Smooth muscle cell (in vitro differentiated cells): Measurements from ENCODE around the gene TBXAS1. TPM values are rescaled to one million over a fixed set of nuclear protein-coding genes. Genes with fewer than 3 reads are reported as not detected.

Source experiments
- DNase-seq: peaks from one replicate; lab custom pipeline; 2025; ENCODE audit not compliant: unreplicated experiment; lab: John Stamatoyannopoulos, UW
- H2AFZ ChIP-seq: fragments of 200-600 bp; sonication (generic); 2 replicates; pipeline ENCODE4 v1.6.0; 2016; ENCODE audit warnings: antibody characterized with exemption, low read depth, mild to moderate bottlenecking
- H3F3A ChIP-seq: fragments of 200-600 bp; sonication (generic); 2 replicates; pipeline ENCODE4 v1.6.0; 2017; ENCODE audit warnings: antibody characterized with exemption, low read depth
- H3K27ac ChIP-seq: fragments of 200-600 bp; sonication (generic); 2 replicates; pipeline ENCODE4 v1.5.1; 2016; ENCODE audit warnings: low read depth, mild to moderate bottlenecking
- H3K27me3 ChIP-seq: fragments of 200-600 bp; sonication (generic); 2 replicates; pipeline ENCODE4 v1.6.1; 2016; ENCODE audit warnings: low read depth, mild to moderate bottlenecking
- H3K36me3 ChIP-seq: fragments of 200-600 bp; sonication (generic); 2 replicates; pipeline ENCODE4 v1.5.1; 2016; ENCODE audit warnings: low read depth
- H3K4me1 ChIP-seq: fragments of 200-600 bp; sonication (generic); 2 replicates; pipeline ENCODE4 v1.5.1; 2016; ENCODE audit warnings: low read depth
- H3K4me2 ChIP-seq: fragments of 200-600 bp; sonication (generic); 2 replicates; pipeline ENCODE4 v1.6.0; 2016; ENCODE audit warnings: mild to moderate bottlenecking
- H3K4me3 ChIP-seq: fragments of 200-600 bp; sonication (generic); 2 replicates; pipeline ENCODE4 v1.5.1; 2016; ENCODE audit warnings: mild to moderate bottlenecking
- H3K79me2 ChIP-seq: fragments of 200-600 bp; sonication (generic); 2 replicates; pipeline ENCODE4 v1.6.0; 2016; ENCODE audit warnings: low read depth, mild to moderate bottlenecking
- H3K9ac ChIP-seq: fragments of 200-600 bp; sonication (generic); 2 replicates; pipeline ENCODE4 v1.6.0; 2016; ENCODE audit warnings: low read depth
- H3K9me3 ChIP-seq: fragments of 200-600 bp; sonication (generic); replicated peaks from 2 replicates; pipeline ENCODE4 v1.5.1; 2016; ENCODE audit warnings: low read depth
- H4K20me1 ChIP-seq: fragments of 200-600 bp; sonication (generic); 2 replicates; pipeline ENCODE4 v1.6.0; 2016; ENCODE audit warnings: low read depth
- CTCF ChIP-seq: fragments of 200-600 bp; sonication (generic); IDR thresholded peaks from 2 replicates; pipeline ENCODE4 v1.5.1; 2017; ENCODE audit warnings: borderline replicate concordance, mild to moderate bottlenecking, antibody characterized with exemption; ENCODE audit not compliant: insufficient read depth, poor library complexity, severe bottlenecking
- WGBS: methylation state at CpG from one replicate; pipeline ENCODE4 v1.1.7; 2016; ENCODE audit warnings: low lambda C conversion rate; 5-methylcytosine and 5-hydroxymethylcytosine counted together
- polyA plus RNA-seq: library from polyadenylated mRNA; unstranded; fragments of >200 nt; fragmentation: Nextera tagmentation; extraction: Ambion mirVana; gene quantifications from 2 replicates; pipeline ENCODE4 v1.2.1, GENCODE V29; 2016
- total RNA-seq: library from RNA; depleted of rRNA; stranded (reverse); fragments of >200 nt; gene quantifications from 2 replicates; pipeline ENCODE4 v1.2.3, GENCODE V29; 2014

The TBXAS1 gene
- total and polyA plus RNA-seq, 2 experiments from 2014 or later = 0.51 TPM; not detected in 1

GRCh38 chr7:140021603-140022002, 192.5 kb downstream of the TBXAS1 start:
- no peaks in the 10 kb centered on the region for H3K9me3 ChIP-seq
- 99% methylated on average over 8 of the region's 8 CpGs for WGBS
- H3K4me3 ChIP-seq = no peak overlapping the region
- H3K27ac ChIP-seq = no peak overlapping the region
- H4K20me1 ChIP-seq = no peaks in the 10 kb centered on the region
- no peak overlapping the region for H3K9ac ChIP-seq
- H3F3A ChIP-seq = no peaks in the 10 kb centered on the region
- no peaks in the 10 kb centered on the region for H3K27me3 ChIP-seq
- no peak for TF ChIP-seq CTCF
- no peak overlapping the region for H3K4me2 ChIP-seq
- no peaks in the 10 kb centered on the region for H3K36me3 ChIP-seq
- no peaks in the 10 kb centered on the region for H3K79me2 ChIP-seq
- H3K4me1 ChIP-seq = no peaks in the 10 kb centered on the region
- DNase-seq = no peak
- no peak overlapping the region for H2AFZ ChIP-seq

GRCh38 chr7:140022582-140023211, 193.6 kb downstream of the TBXAS1 start:
- Histone ChIP-seq H3K9ac (no peak overlapping the region), H2AFZ (no peak overlapping the region), H4K20me1 (no peaks in the 10 kb centered on the region), H3K9me3 (no peaks in the 10 kb centered on the region), H3K4me1 (no peaks in the 10 kb centered on the region), H3K27me3 (no peaks in the 10 kb centered on the region), H3K4me3 (no peak overlapping the region), H3K79me2 (no peaks in the 10 kb centered on the region), H3F3A (no peaks in the 10 kb centered on the region), H3K36me3 (no peaks in the 10 kb centered on the region), H3K27ac (no peak overlapping the region), H3K4me2 (no peak overlapping the region)
- 88% methylated on average over 7 of the region's 7 CpGs for WGBS
- DNase-seq = no peak
- no peak for TF ChIP-seq CTCF

- Histone ChIP-seq H2AFZ (no peak overlapping the region), H3K27ac (no peak overlapping the region), H3K36me3 (no peaks in the 10 kb centered on the region), H3K9me3 (no peaks in the 10 kb centered on the region), H3K4me1 (no peaks in the 10 kb centered on the region), H4K20me1 (no peaks in the 10 kb centered on the region), H3K4me2 (no peak overlapping the region), H3K27me3 (no peaks in the 10 kb centered on the region), H3F3A (no peaks in the 10 kb centered on the region), H3K9ac (no peak overlapping the region), H3K79me2 (no peaks in the 10 kb centered on the region), H3K4me3 (no peak overlapping the region)
- 93% methylated on average over 6 of the region's 6 CpGs for WGBS
- TF ChIP-seq CTCF = no peak
- no peak for DNase-seq
These were observed 194.7 kb downstream of the TBXAS1 start for GRCh38 chr7:140023728-140024127.

- TF ChIP-seq CTCF = no peak
- Histone ChIP-seq H3K79me2 (no peaks in the 10 kb centered on the region), H3K4me2 (no peak overlapping the region), H3K27me3 (no peaks in the 10 kb centered on the region), H3K36me3 (no peaks in the 10 kb centered on the region), H2AFZ (no peak overlapping the region), H3K9ac (no peak overlapping the region), H3K27ac (no peak overlapping the region), H3K4me1 (no peaks in the 10 kb centered on the region), H3K9me3 (no peaks in the 10 kb centered on the region), H3F3A (no peaks in the 10 kb centered on the region), H4K20me1 (no peaks in the 10 kb centered on the region), H3K4me3 (no peak overlapping the region)
- DNase-seq = no peak
- 90% methylated on average over 18 of the region's 18 CpGs for WGBS
These were observed 195.5 kb downstream of the TBXAS1 start for GRCh38 chr7:140024585-140024984.
